ENCODE measurements around the gene COL4A1. TPM values are rescaled to one million over a fixed set of nuclear protein-coding genes. Genes with fewer than 3 reads are reported as not detected.

The COL4A1 gene
- polyA plus RNA-seq, 12 donors, result 354 to 839 (median 642) TPM

DNA sequence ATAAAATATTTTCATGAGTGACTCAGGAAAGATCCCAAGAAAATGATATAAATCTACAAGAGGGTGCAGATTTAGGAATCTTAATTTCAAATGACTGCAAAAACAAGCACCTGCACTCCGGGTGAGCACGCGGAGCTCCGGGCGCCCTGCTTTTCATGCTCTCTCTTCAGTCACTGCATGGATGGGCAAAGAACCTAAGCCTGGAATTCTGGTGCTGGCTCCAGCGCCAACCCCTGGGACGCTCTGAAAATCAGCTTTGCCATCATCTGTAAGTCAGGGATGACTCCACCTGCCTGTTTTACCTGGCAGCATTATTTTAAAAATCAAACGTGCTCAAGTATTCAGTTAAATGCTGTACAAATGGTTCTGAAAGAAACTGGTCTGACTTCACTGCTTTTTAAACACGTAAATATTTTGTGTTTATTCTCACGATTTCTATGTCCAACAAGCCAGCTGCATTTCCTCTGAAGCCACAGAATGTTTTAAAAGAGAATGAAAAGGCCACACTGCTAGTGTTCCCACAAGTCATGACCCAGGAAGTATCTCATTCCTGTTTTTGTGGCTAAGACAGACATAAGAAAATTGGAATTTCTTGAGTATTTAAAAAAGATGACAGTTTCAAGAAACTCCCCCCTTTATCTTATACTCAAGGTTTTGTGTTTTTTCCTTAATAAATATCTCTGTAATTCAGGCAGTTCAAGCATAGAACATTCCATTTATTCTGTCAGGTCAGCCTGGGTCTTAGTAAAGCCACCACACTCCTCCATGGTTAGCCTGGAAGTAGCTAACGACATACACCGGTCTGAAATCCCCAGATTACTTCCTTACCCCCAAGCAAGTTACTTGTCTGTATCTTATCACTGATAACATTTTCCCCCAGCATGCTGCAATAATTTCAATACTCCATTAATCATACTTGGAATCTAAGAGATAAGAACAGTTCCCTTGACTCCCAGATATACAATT, 81.1 kb downstream of the COL4A1 start:
- DNase-seq, result no peak

DNA sequence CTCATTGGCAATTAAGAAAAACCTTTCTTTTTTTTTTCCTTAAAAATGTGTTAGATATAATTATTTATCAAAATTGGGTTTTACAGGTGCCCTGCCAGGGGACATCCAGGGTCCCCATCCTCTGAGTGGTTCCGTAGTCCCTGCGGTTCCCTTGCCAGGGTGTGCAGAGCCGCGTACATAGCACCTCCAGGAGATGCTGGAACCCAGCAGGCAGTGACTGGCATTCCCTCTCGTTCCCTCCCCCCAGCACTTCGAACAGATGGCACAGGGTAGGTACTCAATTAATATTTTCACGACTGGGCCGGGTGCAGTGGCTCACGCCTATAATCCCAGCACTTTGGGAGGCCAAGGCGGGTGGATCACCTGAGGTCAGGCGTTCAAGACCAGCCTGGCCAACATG, 82.0 kb downstream of the COL4A1 start:
- DNase-seq, result no peak

DNA sequence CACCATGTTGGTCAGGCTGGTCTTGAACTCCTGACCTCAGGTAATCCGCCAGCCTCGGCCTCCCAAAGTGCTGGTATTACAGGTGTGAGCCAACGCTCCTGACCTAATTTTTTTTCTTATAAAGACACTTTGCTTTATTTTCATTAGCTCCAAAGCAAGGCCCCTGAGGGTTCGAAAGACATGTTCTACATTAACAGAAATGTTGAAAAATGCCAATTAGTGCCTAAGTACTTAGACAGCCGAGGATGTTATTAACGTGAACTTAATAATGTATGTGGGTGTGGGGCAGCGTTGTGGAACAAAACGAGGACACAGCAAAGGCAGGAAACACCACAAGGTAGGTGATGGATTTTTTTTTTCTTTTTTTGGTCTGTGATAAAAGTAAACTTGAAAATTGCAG, 82.4 kb downstream of the COL4A1 start:
- no peak for DNase-seq

DNA sequence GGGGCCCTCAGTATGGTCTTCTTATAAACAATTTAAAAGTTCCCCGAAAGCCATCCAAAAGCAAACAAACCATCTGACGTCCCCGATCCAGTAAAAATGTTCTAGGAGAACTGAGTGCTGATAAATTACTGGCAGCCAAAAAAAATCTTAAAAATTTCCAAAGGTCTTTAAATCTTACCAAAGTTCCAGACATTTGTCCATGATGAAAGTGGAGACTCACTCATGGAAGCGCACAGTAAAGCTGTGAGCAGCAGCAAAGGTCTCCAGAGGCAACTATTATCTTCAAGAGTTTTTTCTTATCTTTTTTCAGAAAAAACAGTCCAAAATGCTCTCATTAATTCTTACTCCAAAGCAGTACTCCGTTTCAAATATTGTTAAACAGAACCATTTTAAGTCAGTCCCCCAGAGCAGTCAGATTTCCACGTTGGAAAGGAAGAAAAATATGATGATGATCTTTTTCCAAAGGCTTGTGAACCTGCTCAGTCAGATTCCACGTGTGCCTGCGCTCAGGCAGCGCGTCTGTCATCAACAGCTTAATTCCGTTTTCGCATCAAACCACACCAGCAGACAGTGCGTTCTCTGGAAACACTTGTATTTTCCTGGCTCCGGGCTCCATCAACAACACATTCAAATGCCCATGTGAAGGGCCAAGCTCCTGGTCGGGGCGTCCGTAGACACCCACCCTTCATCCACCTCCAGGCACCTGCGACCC, 85.4 kb downstream of the COL4A1 start:
- DNase-seq, result peak; percentile 69

DNA sequence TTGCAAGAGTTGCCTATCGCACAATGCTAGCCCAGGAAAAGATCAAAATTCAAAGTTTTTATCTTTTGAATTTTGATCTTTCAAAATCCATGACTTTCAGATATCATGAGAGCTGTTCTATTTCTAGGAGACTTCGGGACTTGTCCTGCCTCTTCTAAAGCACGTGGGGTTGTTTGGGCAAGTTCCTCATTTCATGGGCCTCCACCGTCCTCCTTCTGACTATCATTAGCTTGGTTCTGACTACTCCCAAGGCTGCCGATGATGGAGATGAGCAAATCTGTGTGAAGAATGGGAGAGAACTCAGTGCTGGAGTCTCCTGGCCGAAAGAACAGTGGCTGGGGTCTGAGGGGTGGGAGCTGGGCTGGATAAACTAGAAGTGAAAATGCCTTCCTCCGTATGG, 86.5 kb downstream of the COL4A1 start:
- no peak for DNase-seq

DNA sequence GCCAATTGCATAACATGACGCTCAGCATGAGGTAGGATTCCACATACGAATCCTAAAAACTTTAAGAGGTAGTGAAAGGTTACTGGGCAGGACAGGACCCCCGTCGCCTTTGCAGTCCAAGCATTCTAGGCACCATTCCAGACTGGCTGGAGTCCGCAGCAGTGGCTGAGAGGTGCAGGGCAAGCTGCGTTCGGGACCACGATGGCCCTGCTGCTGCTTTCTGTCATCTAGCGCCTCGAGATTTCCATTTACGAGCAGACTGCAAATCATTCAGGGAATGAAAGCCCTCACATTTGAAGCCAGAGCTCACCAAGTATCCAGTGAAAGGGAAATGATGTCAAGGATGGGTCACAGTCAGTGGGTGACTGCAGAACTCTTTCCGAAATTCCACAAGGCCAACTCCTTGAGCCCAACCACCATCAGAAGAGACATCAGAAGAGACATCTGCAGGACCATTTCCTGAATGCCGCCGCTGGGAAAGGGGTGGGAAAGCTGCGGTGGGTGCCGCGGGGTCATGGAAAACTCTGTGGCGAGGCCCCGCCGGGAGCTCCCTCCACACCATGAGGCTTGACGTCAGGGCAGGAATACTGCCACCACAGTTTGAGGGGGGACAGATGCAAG, 88.3 kb downstream of the COL4A1 start:
- DNase-seq, result no peak

DNA sequence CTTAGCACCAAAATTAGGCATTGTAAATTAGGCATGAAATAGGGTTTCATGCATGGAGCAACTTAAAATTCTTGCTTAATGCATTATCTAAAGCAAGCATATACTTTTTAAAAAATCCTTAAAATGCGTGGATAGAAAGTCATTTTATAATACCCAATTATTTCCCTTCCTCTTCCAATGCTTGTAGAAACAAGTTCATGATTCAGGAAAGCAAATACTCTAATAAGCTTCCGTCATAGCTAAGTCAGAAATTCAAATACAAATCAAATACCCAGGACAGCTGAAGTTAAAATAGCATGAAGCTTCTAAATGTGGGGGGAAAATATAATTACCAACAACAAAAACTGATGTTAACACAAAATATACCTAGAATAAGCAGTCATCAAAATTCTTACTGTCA, 89.1 kb downstream of the COL4A1 start:
- no peak for DNase-seq

DNA sequence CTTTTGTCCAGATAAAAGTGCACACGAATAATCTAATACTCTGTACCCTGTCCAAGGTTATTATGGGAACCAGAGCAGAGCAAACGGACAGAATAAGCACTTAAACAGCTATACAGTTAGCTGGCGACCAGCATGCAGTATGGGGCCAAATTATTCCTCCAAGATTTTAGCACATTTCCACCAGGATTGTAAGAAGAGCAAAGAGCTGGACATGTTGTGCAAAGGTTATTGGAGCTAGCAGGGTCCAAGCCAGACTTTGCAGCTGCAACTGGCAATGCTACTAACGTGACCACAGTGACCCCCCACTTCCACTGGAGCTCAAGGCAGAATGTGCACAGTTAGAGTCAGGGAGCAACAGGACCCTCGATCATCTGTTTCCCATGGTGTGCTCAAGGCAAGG, 89.9 kb downstream of the COL4A1 start:
- DNase-seq, result peak; percentile 92

DNA sequence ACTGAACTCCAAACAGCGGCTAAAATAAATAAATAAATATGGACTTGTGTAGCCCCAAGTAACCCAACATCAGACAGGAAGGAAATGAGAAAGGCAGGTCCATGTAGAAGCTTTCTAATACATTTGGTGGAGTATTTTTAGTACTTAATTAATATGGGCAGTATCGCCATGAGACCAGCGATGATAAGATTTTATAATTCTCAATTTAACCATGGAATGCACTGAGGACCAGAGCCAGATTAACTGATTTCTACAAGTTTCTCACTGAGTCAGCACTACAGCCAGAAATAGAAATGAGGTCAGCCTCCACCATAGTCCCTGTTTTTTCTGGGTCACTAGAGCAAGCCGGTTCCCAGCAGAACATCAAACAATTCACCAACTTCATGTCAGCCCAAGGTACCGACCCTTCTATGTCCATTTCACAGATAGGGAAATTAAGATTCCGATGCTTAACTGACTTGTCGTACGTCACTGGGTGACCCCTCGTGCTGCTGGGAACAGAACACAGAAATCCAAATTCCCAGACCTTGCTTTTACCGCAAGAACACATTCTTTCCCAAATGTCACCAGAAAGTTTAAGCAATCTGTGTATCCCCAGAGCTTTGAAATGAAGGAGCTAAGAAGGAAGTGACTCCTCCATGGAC, 90.4 kb downstream of the COL4A1 start:
- peak; percentile 74 for DNase-seq

DNA sequence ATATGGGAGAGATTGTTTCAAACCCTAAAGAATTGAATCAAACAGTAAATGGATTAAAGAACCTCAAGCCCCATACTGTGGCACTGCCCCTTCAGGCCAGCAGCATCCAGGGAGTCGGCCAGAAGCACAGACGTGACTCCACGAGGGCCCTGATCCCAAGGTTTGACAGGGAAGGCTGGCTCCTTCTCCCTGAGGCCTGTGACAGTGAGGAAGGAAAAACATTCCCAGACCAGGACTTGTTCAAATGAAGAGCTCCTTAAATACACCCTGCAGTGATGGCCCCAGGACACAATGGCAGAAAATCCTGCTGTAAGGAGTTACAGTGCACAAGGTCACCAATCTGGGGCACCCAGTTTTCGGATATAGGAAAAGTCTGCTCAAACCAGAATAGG, 91.0 kb downstream of the COL4A1 start:
- no peak for DNase-seq

DNA sequence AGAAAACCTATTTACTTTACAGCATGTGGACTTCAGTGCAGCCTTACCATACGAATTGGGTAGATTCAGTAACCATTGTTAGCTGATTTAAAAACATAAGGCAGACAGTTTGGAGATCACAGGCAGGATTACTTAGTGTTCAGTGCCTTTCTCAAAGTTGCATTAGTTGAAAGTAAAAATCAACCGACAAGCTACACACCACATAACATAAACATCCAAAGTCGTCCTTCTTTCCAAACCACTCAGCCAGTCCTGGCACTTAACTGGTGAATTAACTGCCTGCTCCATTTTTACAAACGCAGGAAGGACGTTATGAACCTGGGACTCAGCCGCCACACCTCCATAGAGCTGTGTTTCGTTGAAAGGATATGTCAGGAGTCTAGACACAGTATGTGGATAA, 91.4 kb downstream of the COL4A1 start:
- no peak for DNase-seq

DNA sequence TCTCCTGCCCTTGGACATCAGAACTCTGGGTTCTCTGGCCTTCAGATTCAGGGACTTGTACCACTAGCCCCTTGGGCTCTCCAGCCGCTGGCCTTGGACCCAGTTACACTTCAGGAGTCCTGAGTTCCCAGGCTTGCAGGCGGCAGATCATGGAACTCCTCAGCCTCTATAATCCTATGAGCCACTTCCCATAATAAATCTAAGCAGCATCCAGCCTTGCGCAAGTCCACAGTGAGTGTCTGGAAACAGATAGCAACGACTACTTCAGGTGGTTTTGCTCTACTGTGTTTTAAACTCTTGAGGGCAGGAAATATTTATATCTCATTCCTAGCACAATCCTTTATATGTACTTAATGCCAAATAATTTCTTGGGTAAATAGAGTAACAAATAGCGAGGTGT, 92.3 kb downstream of the COL4A1 start:
- no peak for DNase-seq

DNA sequence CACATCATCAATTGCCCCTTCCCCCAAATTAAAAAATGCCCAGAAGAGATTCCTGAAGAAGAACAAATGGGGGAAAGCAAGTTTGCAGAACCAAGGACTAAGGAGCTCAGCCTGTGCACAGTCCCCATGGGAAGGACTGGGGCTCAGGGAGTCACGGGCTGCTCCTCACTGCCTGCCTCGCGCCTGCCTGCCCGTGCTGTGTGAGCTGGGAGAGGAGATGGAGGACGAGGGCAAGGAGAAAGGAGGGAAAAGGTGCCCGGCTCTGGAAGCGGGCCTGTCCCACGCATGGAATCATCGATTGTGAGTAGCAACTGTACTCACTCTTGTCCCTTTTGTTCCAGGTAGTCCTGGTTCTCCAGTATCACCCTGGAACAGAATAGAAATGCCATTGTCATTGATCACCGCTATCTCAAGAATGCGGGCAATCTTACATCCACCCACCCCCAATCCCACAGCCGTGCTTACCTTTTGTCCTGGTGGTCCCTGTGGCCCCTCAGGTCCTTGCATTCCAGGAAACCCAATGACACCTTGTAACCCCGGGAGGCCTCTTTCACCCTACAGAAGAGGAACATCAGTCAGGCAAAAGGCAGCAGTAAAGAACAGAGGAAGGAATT, 93.4 kb downstream of the COL4A1 start:
- DNase-seq, result no peak

DNA sequence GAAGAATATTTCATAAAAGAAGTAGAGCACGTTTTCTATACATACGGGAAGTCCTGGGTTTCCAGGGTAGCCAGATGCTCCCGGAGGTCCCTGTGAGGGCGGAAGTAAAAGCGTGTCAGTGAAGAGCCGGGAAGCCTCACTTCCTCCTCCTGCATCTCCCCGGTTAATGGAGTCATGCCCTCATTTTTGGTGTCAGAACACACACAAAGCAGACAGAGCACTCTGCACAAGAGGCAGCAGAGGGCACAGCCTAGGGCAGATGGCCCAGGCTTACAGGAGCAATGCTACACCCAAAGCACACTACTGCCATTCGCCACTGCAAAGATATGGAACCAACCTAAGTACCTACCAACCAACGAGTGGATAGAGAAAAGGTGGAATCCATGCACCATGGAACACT, 94.4 kb downstream of the COL4A1 start:
- DNase-seq, result no peak

DNA sequence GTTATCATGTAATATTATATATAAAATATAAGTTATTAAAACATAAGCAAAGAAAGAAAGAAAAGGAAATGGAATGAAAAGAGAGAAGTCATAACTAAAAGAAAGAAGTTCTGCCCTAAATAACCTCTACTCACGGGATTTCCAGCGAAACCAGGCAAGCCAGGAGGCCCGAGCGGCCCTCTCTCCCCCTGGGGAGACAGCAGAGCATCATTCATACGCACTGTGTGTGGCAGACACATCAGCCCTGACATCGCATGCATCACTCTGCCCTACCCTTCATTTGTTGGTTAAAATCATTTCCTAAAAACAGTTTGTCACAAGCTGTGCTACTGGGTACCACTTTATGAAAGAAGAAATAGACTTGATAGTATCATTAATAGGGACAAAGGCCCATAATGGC, 95.2 kb downstream of the COL4A1 start:
- no peak for DNase-seq

DNA sequence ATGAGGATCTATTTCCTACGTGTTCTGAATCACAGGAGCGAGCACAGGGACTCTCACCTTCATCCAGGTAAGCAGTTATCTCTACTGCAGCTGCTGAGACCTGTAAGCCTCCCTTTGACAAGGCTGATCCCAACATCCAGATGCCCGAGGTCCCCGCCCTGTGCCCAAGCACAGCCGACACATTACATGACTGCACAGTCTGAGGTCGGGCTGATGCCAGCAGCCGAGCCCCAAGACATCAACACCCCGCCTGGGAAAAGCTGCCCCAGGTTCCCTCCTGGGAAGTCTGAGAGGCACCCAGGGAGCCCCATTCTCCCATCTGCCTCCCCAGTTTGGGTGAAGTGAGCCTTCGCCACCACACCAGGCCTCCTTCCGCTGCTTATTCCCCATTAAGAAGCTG, 95.9 kb downstream of the COL4A1 start:
- no peak for DNase-seq

DNA sequence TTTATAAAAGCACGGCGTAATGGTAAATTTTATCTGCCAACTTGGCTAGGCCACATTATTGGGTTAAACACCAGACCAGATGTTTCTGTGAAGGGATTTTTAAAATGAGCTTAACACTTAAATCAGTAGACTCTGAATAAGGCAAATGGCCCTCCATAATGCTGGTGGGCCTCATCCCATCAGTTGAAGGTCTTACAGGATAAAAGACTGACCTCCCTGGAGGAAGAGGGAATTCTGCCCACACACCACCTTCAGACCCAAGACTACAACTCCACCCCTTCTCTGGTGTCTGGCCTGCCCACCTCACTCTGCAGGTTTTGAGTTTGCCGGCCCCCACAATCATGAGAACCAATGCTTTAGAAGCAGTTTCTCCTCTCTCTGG, 96.4 kb downstream of the COL4A1 start:
- DNase-seq, result no peak

DNA sequence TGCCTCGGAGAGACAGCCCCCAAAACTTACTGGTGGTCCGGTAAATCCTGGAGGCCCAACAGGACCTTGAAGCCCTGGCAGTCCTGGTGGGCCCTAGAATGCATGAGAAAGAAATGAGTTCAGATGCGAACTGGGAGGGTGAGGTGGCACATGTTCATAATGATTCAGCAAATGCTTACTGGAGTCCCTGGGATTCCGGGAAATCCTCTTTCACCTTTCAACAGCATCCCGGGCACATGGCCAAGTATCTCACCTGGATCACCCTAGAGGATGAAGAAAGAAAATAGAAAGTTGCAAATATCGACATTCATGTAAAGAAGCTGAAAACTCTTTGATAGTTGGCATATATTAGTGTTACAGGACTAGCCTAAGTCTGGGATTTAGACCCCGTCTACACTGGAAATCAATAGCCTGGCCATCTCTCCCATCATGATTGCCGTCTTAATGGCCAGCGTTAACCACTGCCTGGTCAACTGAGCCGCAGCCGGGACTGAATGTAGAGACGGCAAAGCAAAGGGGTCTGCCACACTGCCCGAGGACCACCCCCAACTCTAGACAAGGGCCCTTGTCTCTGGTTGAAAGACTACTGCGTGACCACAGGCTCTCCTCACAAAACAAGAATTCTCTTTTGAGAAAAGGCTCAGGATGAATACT, 96.9 kb downstream of the COL4A1 start:
- no peak for DNase-seq

DNA sequence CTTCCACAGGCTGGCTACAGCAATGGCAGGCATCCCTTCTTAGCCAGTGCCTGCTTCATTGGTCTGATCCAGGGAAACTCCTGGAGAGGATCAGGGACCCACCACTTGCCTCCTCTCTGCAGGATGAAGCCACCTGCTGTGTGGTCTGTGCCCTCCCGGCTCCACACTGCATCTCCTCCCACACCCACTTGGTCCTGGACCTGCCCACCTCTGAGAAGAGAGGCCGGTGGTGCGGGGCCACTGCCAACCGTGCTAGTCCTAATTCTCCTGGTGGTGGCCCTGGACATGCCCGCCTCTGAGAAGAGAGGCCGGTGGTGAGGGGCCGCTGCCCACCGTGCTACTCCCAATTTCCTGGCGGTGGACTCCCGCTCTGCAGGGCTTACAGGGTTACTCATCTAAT, 98.8 kb downstream of the COL4A1 start:
- no peak for DNase-seq

DNA sequence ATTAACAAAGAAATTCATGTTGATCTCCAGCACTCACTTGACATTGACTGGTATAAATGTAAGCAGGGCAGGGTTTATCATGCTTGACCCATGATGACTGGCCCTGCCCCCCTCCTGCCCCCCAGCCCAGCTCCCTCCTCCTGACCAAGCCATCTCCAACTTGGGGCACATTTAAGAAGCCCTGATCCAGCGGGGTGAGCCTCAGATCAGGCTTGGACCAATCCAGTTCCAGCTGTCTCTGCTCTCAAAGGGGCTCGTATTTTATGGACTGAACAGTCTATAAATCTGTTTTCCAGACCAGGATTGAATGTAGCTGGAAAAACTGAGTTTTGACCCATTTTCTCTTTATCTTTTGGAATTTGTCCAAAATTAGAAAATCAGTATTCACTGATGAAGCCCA, 100.0 kb downstream of the COL4A1 start:
- DNase-seq, result no peak

DNA sequence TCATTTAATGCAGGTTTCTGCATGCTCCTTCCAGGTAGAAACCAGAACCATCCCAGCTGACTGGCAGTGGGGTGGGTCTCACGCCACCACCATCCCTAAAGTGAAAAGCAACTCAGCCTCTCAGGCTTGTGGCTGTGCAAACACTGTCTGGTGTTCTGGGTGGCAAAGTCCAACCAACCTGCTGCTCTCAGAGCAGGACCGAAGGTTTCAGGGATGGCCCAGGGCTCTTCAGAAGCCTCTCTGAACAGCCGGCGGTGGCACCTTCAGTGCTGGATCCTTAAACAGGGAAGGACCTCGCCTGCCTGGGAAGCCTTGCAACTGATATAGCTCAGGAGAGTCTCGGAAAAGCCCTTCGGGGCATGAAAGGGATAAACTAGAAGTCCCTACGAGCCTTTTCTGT, 100.8 kb downstream of the COL4A1 start:
- no peak for DNase-seq
